GM12875 (cell line): ENCODE results near the gene TCF7L2.

Experiments used
- H3K4me3 ChIP-seq: one replicate; pipeline ENCODE4 v1.5.1; 2011; ENCODE audit warnings: low read depth, low read length, control low read depth
- CTCF ChIP-seq: IDR thresholded peaks from 2 replicates; pipeline ENCODE4 v1.5.1; 2011; ENCODE audit warnings: low read depth, mild to moderate bottlenecking, control low read depth, inconsistent platforms, low read length, moderate library complexity, borderline replicate concordance; ENCODE audit not compliant: insufficient read depth

Gene TCF7L2

GRCh38 chr10:112919721-112920120, 30.3 kb upstream of the TCF7L2 start:
- H3K4me3 ChIP-seq = no peak overlapping the region
- no peak for TF ChIP-seq CTCF

GRCh38 chr10:112926906-112927688, 22.9 kb upstream of the TCF7L2 start:
- no peak overlapping the region for H3K4me3 ChIP-seq
- no peak for TF ChIP-seq CTCF

- H3K4me3 ChIP-seq = no peak overlapping the region
- no peak for TF ChIP-seq CTCF
Measured at GRCh38 chr10:112927980-112928379, 22.1 kb upstream of the TCF7L2 start.

- no peak for TF ChIP-seq CTCF
- no peak overlapping the region for H3K4me3 ChIP-seq
Measured at GRCh38 chr10:112932658-112933057, 17.4 kb upstream of the TCF7L2 start.

- no peak for TF ChIP-seq CTCF
- H3K4me3 ChIP-seq = no peak overlapping the region
Measured at GRCh38 chr10:112934193-112934592, 15.9 kb upstream of the TCF7L2 start.

- no peak overlapping the region for H3K4me3 ChIP-seq
- no peak for TF ChIP-seq CTCF
Measured at GRCh38 chr10:112938808-112939482, 11.1 kb upstream of the TCF7L2 start.

GRCh38 chr10:112945811-112946210, 4.2 kb upstream of the TCF7L2 start:
- TF ChIP-seq CTCF = no peak
- no peak overlapping the region for H3K4me3 ChIP-seq
